ENCODE measurements around the gene ADAMTS4.

Gene ADAMTS4

DNA sequence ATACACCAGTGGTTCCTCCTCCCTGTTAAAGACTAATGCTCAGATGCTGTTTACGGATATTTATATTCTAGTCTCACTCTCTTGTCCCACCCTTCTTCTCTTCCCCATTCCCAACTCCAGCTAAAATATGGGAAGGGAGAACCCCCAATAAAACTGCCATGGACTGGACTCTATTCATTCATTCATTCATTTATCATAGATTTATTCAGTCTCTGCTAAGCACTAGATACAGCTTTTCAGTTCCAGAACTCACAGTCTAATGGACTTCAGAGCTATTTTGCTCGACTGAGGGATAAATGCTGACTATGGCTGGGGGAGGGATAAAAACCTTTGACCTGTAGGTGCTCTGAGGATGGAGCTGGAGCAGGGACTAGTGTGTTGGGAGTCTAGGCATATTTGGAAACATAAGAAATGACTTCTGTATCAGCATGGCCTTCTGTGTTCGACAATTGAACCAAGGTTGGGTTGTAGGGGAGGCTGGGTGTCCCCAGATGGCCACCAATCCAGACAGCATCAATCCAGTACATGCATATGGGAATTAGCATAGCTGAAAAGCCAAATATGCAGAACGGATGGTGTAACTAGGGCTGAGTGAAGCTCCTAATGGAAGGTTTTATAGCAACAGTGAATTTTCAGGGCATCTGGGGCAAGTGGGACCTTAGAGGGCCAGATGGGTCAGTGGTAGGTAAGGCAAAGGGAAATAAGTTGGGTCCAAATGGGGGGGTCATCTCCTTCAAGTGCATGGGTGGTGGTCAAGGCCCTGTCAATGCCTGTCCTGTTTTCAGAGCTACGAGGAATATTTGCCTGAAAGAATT lies 20.4 kb upstream of the ADAMTS4 start:
- peak; percentile 32 for DNase-seq

DNA sequence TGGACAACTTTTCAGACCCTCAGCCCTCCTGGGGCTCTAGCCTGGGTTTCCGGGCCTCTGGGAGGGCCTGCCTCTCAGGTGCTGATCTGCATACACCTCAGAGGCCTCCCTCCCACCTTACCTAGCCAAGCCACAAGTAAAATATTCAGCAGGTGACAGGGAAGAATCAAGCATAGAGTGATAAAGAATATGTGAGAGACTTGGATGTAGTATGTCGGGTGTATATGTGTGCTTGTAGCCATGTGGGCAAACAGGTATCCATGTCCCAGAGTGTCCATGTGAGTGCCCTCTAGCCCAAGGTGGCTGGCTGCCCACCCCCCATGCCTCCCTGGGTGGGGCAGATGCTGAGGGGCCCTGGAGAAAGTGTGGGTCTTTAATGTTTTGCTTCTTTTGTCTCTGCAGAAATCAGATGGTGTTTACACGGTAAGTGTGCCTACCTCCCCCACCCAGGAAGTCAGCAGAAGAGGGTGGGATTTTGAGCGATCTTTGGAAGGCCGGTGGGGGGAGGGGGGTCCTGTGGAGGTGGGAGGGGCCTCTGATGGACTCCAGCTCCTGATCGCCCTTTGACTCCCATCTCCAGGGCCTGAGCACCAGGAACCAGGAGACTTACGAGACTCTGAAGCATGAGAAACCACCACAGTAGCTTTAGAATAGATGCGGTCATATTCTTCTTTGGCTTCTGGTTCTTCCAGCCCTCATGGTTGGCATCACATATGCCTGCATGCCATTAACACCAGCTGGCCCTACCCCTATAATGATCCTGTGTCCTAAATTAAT lies 19.6 kb upstream of the ADAMTS4 start:
- DNase-seq, result no peak

DNA sequence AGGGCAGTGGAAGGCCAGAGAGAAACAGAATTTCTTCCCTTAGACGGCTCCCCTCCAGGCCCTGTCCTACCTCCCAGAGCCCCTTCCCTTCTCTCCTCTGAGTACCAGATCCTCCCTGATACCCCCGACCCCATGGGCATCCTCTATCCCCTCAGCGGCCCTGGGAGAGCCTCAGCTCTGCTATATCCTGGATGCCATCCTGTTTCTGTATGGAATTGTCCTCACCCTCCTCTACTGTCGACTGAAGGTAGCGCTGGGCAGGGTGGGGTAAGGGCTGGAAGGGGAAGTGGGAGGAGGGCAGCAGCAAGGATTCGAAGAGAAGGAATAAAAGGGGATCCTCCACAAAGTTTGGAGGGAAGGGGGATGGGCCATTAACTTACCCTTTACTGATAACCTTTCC lies 19.0 kb upstream of the ADAMTS4 start:
- DNase-seq, result no peak

DNA sequence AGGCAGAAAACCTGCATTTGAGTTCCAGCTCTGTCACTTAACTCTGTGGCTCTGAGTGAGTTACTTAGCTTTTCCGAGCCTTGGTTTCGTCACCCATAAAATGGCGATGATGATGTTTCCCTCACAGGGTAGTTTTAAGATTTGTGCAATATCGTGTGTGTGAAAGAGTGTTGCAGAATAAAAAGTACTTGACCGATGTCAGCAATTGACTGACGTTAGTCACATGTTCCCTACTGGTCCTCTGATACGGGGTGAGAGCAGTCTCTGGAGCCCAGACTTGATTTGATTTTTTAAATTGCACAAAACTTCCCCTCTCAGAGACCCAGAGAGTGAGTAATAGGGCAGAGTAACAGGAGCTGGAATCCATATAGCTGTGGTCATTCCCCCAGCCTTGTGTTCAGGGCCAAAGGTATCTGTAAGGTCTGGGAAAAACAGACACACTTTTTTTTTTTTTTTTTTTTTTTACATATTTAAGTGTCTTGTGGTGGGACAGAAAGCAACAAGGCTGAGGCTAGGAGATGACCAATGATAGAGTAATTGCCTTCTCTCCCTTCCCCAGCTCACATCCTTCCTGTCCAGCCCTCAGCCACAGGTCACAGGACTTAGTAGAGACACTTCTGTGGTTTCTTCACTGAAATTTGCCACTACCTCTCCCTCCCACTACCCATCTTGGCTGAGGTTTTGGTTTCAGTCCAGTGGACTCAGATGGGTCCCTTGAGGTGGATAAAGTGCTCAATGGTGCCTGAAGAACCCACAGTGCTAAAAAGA lies 18.3 kb upstream of the ADAMTS4 start:
- peak; percentile 79 for DNase-seq

DNA sequence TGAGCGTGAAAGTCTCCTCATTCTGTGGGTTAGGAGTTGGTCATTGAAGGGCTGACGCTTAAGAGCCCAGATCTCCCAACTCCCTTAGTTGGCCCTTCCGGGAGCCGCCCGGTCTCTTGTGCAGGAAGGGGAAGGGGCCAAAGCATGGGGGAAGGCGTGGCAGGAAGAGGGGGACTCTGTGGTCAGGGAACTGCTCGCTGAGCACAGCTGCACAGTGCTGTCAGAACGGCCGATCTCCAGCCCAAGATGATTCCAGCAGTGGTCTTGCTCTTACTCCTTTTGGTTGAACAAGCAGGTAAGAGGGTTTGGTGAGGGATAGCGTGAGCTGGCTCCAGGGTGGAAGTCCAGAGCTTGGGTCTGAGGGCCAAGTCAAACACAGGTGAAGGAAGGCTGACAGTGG lies 16.2 kb upstream of the ADAMTS4 start, which contains the start of gene FCER1G:
TSS of gene FCER1G (plus strand) at position 220 of the 400 bp plus-strand sequence. CDS start at position 247, 27 bp downstream.
- DNase-seq, result no peak

DNA sequence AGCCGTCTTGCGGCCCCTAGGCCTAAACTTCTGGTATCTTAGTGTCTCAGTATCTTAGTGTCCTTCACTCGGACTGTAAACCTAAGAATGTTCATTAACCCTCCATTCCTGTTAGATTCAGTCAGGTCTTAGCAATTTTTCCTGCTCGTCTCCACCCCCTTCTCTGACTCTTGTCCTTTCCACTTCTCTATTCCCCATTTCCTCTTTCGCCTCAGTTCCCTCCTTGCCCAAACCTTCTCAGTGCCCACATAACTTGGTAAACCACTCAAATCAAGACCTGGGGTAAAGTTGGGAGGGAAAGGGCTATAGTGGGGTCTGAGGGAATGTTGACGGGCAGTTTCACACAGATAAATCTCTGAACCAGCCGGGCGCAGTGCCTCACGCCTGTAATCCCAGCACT lies 15.5 kb upstream of the ADAMTS4 start:
- DNase-seq, result no peak

DNA sequence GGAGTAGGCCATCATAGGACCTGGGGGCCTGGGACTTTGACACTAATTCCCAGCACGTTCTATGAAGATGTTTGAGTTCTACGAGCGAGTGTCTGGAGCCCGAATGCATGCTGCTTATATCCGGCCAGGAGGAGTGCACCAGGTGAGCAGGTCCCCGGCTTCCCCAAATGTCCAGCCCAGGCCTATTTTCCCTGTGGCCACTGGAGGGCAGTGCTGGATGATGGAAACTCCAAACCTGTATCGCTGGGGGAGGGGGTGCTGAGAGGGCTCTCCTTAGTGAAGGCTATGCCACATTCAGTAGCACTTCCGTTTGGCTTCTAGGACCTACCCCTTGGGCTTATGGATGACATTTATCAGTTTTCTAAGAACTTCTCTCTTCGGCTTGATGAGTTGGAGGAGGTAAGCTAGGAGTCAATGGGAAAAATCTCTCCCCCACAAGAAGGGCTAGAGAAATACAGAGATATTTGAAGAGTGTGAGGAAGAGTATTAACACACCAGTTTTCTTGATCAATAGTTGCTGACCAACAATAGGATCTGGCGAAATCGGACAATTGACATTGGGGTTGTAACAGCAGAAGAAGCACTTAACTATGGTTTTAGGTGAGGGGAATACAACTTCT lies 11.0 kb upstream of the ADAMTS4 start:
- DNase-seq, result peak; percentile 92

DNA sequence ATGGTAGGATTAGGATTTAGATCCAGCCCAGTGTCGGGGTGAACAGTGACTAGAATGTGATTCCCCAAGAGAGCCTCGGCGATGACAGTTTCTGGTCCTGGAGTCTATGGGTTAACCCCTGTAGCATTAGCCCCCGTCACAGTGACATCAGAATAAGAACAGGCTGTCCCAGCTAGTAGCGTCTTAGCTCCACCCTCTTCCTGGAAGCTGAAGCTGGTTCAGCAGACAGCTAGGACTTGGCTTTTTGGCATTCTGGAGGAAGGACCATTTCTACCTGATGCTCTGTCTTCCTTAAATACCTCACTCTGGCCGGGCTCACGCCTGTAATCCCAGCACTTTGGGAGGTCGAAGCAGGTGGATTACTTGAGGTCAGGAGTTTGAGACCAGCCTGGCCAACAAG lies 8.3 kb upstream of the ADAMTS4 start:
- DNase-seq, result no peak

DNA sequence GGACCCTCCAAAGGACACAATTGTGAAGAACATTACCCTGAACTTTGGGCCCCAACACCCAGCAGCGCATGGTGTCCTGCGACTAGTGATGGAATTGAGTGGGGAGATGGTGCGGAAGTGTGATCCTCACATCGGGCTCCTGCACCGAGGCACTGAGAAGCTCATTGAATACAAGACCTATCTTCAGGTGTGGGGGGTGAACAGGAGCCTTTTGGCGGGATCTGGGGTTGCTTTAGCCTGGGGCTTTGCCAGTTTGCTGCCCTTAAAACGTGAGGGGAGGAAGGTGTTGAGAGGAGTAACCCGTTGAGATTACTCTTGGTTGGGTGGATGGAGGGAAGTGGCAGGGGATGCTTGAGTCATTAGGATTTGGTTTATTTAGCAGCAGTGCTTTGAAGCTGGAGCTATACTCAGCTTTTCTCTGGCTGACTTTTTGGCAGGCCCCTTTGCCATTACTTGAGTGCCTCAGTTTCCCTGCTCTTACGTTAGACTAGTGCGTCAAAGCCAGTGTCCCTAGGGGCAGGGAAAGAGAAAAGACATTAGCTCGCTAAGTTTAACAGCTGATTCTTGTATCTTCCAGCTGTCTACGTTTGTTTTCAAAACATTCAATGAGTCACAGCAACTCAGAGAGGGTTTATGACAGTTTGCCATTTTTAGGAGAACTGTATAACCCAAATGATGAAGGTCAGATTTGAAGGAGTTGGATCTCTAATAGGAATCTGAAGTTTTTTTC lies 7.7 kb upstream of the ADAMTS4 start:
- no peak for DNase-seq

DNA sequence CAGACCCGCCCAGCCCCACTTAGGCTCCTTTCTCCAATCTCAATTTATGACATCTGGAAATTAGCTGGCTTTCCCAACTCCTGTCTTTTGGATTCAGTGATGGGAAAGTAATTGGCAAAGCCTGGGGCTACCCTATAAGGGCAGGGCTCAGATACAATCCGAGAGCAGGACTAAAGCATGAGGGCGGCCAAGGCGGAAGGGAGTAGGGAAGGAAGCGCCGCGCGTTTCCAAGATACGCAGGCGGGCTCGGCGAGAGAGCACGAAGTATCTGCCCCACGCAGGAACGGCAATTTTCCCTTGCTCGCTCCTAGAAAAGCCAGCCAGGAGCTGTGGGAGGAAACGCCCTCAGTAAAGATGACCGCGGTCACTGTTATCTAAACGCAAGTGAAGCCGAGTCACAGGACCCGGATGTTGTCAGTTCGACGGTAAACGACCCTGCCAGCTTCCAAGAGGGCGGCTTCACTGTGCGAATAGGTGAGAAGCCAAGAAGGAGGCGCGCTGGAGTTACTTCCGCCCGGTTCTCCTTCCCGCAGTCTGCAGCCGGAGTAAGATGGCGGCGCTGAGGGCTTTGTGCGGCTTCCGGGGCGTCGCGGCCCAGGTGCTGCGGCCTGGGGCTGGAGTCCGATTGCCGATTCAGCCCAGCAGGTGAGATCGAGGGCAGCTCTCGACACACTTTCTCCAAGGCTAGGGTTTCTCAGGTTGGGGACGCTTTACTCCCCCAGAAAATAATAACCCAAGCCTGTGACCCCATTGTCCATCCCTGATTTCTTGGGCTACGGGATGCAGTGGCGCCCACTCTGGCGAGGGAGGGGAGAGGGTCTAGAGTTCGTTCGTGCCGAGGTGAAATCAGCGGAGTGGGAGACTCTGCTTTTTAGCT lies 3.2 kb upstream of the ADAMTS4 start, which contains the start of gene NDUFS2:
TSS of gene NDUFS2 (plus strand) at position 532 of the 877 bp plus-strand sequence. CDS start at position 551, 19 bp downstream.
- peak; percentile 99 for DNase-seq

DNA sequence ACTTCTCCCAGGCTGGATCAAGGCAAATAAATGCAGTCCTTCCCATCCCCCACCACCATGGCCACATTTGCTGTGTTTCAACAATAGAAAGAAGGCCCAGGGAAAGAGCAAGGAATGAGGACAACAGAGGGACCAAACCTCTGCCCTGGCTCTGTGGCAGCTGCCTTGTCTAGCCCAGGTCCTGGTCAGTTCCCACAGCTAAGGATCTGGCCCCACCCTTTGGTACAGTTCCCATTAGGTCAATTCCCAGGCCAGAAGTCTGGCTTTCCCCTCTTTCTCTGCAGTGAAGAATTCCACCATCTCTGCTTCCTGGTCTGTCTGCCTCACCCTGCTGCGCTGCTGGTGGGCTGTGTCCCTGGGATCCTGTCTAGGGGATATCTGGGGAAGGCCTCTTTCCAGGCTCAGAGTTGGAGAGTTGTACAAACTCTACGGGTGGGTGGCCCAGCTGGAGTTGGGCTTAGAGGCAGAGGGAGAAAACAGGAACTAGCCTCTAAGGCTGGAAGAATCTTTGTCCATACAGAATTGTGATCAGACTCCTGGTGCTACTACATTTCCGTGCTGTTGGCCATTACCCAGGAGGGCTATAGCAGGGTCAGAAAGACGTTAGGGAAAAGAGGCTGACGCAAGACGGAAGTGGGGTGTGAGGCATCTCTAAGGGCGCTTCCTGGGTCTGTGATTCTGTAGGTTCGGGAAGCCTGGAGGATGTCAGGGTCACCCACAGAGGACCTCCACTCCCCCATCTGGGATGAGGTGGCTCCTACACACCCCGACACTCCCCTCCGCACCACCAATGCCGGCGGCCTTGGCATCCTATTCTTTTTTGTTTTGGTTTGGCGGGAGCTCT lies 2.4 kb upstream of the ADAMTS4 start:
- no peak for DNase-seq

DNA sequence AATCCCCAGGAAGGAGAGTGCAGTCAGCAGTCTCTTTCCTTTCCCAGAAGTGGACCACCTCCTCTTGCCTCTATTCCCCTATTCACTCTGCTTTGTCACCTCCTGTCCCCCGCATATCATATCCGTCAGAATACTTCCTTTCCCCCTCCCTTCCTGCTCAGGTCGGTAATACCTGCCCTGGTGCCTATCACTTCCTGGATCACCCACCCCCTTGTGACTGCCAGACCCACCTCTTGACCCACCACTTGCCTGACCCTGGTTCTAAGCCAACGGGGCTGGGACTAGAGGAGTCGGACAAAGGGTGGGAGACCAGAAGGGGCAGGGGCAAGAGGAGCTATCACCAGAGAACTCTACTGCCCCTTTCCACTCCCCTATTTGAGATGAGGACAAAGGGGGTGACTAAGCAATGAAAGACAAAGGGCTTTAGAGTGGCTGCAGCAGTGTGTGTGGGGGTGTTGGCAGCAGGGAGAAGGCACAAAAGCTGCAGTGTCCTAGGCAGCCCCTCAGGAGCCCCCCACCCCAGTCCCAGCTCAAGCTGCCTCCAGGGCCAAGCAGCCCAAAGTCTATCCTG lies 1.7 kb upstream of the ADAMTS4 start:
- no peak for DNase-seq

DNA sequence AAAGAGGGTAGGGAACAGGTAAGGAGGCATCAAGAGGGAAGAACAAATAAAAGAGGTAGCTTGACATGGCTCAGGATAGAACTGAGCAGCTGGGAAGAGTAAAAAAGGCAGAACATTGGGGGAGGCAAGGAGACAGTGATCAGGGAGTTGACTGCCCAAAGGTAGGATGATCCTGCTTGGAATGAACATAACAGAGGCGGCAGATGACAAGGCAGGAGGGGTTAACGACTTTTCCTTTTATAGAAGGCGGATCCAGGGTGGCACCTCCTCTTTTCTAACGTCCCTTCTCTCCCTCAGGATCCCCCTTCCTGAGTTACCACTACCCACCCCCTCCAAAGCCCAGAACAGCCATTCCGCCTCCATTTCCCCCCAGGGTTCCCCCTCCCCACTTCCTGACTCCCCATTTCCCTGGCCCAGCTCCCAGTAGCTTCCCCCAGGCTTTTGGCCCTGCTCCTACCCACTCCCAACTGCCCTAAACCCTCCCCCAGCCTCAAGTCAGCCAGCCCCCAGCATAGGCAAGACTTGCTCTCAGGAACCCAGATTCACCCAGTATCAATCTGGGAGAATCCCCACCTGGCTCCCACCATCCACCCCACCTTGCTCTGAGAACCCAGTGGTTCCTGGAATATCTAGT lies 769 bp upstream of the ADAMTS4 start:
- no peak for DNase-seq

DNA sequence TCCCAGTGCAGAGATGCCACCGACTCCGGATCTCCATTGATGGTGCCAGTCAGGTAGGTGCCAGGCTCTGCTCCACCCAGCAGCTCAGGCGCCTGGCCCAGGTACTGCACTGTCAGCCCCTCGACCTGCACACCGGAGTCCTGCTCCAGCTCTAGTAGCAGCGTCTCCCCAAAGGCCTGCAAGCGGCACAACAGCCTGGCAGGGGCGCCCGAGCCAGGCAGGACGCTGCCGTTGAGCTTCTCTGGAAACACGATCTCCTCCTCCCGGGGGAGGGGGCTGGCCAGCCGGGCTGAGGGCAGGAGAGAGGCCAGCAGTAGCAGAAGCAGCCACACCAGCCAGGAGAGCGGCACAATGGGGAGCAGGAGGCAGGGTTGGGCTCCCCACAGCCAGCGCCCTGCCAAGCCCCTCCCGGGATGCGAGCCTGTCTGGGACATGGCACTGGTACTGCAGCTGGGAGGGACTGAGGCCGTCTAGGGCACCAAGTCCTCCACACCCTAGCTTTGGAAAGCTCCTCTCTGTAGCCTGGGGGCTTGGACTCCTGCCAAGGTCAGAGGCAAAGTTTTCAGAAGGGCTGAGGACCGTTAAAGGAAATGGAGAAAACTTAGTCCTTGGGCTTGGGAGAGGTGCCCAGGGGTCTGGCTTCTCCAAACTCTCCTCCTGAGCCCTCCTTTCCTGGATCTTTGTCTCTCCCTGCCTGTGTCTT lies 509 bp downstream of the ADAMTS4 start:
- DNase-seq, result peak; percentile 82

DNA sequence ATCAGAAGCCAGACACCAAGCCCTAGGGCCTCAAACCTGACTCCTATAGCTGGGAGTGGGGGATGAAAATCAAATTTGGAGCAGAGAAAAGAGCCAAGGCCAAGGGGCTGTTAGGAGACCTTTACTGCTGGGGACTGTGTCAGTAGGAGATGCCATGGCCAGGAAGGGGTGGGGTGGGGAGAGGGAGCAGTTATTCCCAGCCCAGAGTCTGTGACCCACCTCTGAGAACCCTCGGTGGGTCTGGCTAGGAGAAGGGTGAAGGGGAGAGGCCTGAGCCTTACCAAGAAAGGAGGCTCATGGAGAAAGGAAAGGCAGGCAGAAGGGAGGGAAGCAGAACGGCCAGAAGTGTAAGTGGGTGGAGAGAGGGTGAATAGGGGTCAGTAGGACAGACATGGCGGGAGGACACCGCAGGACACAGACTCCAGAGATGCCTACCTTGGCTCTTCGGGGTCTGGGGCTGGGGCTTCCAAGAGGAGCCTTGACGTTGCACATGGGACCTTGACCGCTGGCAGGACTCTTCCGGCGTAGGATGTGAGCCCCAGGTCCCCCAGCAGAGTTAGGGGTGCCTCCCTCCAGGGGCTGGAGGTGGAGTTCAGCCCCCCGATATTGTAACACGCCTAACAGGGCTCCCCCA lies 1.2 kb downstream of the ADAMTS4 start:
- no peak for DNase-seq

DNA sequence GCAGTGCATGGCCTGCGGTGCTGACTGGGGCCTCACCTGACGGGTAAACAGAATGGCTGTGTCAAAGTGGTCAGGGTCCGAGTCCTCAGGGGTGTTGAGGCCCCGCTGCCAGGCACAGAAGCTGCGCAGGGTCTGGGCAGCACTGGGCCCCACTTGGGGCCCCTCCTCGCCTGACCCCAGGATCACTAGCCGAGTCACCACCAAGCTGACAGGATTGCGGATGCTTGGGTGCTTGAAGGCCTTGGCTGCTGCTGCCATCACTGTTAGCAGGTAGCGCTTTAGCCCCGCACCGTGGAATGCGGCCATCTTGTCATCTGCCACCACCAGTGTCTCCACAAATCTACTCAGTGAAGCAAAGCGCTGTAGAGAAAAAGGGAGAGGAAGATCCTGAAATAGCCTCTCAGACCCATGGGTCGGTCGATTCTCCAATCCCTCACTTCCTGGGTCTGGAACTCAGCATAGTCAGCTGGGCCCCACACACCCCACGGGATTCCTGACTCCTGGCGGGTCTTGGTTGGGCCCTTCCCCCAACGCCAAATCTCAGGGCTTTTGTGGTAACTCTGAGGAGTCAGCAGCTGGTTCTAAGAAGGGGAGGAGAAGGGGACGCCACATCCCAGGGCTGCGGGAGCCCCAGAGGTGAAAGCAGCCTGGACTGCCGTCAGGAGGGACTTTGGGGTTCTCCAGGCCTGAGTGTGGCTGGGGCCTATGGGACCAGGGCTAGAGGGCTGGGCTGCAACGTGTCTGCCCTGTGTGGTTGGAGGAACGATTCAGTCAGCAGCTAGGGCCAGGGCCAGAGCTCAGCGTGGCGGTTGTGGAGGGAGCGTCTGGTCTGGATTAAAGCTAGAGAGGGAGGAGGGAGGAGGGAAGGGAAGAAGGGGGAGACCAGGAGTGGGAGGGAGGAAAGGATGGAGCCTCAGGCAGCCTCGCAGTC lies 2.1 kb downstream of the ADAMTS4 start:
- peak; percentile 83 for DNase-seq

DNA sequence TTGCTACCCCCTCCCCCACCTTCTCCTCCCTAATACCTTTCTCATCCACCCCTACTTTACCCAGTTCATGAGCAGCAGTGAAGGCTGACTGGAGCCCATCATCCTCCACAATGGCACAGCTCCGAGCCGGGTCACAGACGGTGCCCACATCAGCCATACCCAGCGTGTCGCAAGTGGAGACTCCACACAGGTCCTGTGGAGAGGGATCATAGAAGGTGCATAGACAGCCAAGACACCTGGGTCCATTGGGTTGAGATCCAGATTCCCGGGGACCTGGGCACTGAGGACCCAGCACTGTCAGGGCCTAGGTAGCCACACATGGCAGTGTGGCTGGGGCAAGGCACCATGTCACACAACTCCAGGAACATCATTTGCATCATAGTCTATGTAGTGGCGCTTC lies 2.7 kb downstream of the ADAMTS4 start:
- no peak for DNase-seq

Measured in islet precursor cell (in vitro differentiated cells).